HG02678 (cell line): Measurements from ENCODE around the gene ITPKC.

Source experiments
- ATAC-seq: cut with Tn5 transposase; IDR thresholded peaks from one replicate; pipeline ENCODE4 v1.9.1; 2021; ENCODE audit warnings: mild to moderate bottlenecking, moderate library complexity; ENCODE audit not compliant: unreplicated experiment

Gene ITPKC

DNA sequence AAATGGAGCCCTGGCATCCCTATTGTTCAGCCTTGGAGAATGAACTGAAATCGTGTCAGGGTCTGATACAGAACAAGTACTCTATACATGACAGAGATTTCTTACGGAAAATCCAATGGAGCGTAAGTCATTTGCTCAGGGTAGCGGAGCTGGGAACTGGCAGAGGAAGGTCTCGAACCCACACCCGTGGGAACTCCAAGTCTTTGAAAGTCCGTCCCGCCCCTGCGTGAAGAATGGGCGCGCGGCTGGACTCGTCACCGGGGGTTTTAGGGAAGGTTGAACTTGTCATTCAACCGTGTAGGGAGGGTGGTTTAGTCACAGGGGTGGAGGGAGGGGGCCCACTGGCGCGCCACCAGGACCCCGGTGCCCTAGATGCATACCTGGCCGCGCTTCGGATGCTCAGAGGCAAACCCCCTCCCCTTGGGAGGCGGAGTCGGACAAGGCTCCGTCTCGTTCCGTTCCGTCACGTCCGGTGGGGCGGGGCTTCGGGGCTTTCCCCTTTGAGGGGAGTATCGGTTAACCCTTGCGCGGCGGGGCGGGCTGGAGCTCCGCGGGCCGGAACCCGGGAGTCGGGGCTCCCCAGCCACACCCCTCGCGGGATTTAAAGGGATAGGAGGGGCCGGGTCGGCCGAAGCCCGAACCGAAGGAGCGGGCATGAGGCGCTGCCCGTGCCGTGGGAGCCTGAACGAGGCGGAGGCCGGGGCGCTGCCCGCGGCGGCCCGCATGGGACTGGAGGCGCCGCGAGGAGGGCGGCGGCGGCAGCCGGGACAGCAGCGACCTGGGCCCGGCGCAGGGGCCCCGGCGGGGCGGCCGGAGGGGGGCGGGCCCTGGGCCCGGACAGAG is at the start of gene ITPKC, which contains the start of gene COQ8B:
Gene ITPKC (plus strand): TSS at position 631 of the 843 bp plus-strand sequence. CDS start 24 bp downstream, at position 655.
Gene COQ8B (minus strand): TSS at position 405 of the 843 bp plus-strand sequence. CDS start 2,254 bp downstream, outside the sequence.
- peak; percentile 76 for ATAC-seq

DNA sequence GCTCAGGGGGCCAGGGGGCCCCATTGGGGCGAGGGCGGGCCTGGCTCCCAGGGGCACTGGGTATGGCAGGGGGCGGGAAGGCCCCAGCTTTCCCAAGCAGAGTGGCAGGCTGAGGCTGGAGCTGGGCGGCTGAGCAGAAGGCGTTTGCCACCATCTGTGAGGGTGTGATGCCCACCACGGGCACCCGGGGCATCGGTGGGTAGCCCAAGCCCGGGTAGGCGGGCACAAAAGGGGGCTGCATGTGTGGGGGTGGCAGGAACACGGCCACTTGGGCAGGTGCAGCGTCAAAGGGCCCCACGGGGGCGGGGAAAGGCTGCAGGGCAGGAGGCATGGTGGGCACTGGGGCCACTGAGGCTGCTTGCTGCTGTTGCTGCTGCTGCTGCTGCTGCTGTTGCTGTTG is 49.3 kb upstream of the ITPKC start:
- ATAC-seq: no peak

DNA sequence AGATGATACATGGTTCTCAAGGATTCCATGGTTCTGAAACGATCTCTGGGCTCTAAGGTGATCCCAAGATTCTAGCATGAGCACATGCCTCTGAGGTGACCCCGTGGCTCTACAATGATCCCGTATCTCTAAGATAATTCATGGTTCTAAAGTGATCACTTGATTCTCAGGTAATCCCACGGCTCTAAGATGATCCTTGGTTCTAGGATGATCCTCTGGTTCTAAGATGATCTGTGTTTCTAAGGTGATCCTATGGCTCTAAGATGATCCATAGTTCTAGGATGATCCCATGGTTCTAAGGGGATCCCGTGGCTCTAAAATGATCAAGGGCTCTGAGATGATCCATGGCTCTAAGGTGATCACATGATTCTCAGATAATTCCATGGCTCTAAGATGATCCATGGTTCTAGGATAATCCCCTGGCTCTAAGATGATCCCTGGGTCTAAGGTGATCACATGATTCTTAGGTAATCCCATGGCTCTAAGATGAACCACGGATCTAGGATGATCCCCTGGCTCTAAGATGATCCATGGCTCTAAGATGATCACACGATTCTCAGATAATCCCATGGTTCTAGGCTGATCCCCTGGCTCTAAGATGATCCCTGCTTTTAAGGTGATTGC is 47.8 kb upstream of the ITPKC start:
- no peak for ATAC-seq

DNA sequence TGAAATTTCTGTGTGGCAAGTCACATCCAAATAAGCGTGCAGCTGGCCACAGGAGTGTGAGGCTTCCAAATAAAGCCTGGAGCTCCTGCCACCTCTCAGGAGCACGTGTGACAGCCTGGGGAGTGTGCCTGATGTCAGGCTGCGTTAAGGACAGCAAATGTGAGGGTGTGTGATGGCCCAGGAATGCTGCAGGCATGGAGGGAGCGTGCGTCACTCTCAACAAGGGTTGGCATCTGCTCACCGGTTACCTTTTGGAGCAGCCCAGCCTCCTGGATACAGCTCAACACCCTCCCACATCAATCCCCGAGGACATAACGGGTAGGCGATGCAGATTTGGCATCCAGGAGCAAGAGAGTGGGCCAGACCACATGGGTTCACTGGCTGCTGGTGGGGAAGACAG is 45.5 kb upstream of the ITPKC start:
- ATAC-seq: no peak

DNA sequence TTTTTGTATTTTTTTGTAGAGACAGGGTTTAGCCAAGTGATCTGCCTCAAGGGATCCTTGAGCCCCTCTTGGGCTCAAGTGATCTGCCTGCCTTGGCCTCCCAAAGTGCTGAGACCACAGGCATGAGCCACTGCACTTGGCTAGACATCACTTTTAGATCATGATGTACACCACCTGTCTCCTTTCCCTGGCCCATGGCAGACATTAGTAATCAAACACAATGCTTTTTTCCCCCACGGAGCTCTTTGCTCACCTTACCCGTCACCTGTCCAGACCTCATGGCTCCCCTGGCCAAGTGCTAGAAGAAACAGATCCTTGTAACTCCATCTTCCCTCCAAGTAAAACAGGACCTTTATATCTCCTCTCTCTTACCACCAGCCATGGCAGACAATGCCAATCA is 44.9 kb upstream of the ITPKC start:
- no peak for ATAC-seq

DNA sequence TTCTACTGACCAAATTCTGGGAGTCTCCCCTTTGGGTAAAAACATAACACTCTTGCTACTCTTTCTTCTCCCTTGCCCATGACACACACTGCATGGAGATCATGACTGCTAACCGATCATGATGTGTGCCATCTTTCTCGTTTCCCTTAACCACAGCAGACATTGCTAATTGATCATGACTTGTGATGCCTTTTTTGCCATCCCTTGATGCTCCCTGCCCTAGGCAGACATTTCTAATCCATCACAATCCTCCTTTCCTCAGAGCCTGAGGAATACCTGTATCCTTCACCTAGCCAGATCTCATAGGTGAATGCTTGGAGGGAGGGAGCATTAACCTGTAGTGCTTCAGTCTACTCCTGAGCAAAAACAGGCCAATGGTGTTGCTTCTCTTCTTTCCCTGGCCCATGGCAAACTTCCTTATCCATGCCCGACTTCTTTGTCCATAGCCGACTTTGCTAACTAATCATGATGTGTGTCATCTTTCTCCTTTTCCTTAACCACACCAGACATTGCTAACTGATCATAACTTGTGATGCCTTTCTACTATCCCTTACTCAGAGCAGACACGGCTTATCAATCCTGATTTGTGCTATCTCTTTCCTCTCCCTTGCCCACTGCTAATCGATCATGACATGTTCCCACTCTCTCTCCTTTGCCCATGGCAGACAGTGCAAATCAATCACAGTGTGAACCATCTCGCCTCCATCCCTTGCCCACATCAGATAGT is 44.2 kb upstream of the ITPKC start:
- ATAC-seq: no peak

DNA sequence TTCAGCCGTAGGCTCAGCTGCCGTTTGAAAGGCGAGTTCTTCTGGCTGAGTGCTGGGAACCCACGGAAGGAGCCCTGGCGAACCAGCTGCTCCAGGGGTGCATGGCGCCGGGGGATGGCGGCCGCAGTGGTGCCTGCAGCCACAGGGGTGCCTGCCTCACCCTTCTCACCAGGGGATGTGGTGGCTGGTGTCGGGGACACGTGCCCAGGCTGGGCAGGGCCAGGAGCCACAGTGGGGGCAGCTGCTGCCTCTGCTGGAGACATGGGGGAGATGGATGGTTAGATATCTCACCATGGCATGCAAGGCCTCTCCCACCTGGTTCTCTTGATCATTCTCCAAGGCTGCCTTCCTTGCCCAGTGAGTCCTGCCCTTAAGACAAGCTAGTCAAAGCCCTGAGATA is 43.5 kb upstream of the ITPKC start:
- no peak for ATAC-seq

DNA sequence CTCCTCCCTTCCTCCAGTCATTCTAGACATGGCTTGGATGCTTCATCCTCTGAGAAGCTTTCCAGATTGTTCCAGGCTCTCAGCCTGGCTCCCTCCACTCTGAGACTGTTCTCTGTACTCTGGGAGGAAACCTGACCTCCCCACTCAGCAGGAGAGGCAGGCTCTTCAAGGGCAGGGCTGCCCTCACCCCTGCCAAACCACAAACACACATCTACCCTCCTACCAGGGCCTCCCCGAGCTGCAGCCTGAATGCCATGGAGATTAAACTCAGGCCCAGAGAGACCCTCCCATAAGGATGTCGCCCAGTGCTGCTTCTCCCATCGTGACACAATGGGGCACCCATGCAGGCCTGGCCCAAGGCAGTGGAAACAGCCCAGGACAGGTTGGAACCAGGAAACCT is 42.6 kb upstream of the ITPKC start:
- no peak for ATAC-seq

DNA sequence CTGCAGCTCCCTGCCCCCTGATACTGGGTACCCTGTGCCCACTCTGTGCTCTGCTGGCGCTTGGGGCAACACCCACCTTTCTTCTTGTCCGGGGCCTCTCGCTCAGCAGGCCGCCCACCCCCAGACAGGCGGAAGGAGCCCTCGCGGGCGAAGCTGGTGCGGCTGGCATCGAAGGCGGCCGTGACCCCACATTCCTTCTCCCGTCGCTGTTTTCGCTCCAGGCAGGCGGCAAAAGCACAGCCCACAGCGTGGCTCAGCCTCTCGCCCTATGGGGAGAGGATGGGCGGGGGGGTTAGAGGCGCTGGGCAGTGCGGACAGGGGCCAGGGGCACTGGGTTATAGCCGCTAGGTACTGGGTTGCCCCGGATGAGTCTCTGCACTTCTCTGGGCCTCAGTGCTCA is 39.8 kb upstream of the ITPKC start:
- ATAC-seq: no peak

DNA sequence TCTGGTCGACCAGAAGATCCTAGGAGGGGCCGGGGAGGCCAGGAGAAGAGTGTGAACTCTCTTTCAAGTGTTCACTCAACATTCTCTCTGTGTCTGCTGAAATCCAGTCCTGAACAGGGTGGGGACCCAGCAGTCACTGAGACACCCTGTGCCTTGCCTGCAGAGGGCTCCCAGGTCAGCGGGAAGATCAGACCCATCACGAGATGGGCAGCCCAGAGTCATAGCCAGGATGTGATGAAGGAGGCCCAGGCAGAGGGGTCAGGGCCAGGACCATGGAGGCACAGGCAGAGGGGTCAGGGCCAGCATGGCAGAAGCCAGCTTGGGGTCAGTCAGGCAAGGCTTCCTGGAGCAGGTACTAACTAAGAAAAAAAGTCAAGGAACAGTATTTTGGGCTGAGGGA is 35.9 kb upstream of the ITPKC start:
- no peak for ATAC-seq

DNA sequence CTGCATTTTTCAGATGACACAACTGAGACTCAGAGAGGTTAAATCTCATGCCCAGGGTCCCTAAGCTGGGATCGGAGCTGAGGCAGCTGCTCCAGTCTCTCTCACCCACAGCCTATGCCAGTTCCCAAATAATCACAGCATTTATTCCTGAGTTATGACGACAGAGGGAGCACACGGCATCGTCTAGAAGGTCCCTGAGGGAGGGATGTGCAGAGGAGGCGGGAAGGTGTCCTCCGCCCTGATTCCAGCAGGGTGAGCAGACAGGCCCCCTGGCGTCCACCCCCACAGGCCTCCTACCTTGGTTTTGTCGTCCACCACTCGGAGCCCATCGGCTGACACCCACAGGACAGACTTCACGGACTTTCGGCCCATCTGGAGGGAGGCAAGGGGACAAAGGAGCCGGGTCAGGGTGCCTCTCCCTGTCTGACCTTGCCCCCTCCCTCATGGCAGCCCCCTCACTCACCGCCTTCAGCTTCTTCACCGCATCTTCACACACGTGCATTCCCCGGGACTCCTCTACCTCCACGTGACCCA is 34.4 kb upstream of the ITPKC start:
- no peak for ATAC-seq

DNA sequence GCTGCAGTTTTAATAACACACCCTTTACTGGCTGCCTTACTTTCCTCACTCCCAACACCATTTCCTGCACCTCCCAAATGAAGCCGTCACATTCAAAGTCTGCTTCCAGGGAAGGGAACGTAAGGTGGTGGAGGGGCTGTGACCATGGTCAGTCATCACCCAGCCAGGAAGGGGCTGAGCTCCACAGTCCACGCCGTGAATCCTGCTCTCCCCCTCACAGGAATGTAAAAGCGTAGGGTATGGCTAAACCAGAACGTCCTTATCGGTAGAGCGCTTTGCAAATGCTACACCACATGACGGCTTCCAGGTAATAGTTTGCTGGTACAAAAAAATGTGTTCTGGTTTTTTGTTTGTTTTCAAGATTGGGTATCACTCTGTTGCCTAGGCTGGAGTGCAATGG is 33.5 kb upstream of the ITPKC start:
- no peak for ATAC-seq

DNA sequence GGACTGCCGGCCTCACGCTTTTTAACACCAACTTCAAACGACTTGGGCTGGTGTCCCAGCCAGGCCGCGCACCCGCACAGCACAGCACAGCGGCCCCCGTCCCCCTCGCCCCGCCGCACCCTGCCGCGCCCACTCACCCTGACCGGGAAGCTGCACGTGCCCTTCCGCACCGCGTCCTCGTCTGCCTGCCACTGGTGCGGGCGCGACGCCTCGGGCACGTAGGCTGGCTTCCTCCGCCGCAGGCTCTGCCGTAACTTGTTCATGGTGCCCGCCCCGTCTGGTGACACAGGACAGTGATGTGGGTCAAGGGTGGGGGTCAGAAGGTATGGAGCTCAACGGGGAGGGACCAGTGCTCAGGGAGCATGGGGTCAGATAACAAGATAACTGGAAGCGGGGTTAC is 32.6 kb upstream of the ITPKC start:
- no peak for ATAC-seq

DNA sequence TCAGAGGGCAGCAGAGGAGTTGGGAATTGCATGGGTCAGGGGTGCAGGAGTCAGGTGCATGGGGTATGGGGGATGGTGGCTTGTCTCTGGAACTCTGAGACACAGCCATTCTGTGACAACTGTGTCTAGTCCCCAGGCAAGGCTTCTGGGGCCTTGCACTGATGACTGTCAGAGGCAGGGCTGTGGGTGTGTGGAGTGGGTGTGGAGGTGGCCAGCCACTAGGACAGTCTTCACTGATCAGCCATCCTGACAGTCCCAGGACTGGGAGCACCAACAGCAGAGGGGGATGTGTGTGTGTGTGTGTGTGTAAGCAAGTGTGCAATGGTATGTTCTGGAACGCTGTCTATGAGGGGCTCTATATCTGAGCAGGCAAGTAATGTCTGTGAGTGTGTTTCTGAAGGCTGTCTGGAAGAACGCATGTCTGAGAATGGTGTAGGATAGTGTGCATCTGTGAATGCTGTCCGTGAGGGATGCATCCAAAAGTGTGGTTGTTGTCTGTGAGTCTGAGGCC is 31.8 kb upstream of the ITPKC start:
- ATAC-seq: no peak

DNA sequence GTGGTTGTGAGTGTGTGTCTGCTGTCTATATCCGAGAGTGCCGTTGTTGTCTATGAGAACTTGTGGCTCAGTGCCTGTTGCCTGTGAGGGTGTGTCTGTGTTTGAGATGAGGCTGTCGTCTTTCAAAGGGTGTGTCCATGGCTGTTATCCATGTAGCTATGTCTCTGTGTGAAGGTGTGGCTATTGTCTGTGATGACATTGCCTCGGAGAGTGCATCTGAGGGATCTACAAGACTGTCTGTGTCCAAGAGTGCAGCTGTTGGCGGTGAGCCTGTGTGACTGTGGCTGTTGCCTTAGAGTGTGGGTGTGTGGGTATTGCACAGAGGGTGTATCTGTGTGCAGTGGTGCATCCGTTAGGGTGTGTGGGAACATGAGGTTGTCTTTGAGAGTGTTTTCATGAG is 31.3 kb upstream of the ITPKC start:
- ATAC-seq: no peak

DNA sequence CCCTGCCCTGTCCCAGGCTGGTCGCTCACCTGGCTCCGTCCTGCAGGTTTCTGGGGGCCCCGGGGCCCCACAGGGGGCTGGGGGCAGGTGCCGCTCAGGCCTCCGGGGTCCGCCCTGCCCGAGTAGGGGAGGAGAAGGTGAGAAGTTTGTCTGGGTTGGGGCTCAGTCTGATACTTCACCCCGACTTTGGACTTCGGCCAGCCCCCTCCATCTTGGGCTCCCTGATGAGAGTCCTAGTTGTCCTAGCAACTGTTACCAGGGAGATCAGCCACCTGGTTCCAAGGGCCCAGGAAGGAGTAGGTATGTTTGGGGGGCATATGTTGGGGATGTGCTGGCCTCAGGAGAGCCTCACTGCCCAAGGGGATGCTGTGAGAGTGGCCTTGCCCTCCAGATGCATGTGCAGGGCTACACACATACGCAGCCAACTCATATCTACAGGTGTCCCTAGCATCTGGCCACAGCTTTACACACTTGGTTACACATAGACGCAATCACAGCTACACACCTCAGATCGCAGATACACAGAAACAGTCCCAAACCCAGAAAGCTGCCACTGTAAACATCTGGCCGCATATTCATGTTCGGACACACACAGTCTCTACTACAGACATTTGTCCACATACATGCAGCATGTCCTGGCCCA is 29.9 kb upstream of the ITPKC start:
- ATAC-seq: no peak

DNA sequence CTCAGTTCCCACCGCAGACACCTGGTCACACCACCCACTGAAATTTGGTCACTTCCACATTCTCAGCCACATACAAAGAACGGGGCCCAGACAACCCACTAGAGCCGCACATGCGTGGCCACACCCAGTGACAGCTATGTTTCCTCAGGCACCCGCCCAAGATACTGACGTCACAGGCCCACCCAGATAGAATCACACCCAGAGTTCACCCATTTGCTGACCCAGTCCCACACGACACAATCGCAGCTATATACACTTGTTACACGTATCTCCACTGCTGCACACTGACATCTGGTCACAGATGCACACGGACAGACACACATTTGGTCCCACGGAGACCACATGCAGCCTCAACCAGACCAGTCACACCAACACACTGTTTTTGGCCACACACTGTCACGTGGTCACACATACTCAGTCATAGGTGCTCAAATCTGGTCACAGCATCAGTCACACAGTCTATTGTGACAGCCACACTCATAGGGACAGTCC is 29.3 kb upstream of the ITPKC start:
- ATAC-seq: no peak

DNA sequence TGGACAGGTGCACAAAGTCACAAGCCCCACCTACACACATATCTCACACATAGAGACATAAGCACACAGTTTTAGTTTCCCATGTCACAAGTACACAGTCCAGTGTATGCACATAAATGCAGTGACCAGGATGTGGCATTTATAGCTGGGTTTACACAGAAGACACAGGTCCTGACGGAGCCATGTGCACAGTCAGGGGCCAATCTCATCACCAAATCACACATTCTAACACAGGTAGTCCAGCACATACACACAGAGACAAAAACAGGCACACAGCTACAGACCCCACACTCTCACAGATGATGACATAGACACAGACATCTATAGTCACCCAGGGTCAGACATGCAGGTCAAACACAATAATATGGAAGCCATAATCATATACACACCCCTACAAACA is 28.6 kb upstream of the ITPKC start:
- no peak for ATAC-seq

DNA sequence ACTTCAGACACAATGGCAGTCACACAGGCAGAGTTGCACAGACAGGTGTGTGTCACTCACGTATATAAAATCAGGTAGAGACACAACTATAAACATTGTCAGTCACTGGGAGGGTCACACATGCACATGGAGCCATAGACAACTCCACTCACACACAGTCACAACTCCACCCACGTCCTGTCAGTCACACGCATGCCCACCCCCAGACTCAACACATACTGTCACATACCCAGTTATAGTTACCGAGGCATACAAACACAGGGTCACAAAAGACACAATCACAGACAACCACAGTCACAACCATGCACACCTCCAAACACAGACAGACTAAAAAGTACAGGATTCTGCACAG is 27.9 kb upstream of the ITPKC start:
- ATAC-seq: no peak

DNA sequence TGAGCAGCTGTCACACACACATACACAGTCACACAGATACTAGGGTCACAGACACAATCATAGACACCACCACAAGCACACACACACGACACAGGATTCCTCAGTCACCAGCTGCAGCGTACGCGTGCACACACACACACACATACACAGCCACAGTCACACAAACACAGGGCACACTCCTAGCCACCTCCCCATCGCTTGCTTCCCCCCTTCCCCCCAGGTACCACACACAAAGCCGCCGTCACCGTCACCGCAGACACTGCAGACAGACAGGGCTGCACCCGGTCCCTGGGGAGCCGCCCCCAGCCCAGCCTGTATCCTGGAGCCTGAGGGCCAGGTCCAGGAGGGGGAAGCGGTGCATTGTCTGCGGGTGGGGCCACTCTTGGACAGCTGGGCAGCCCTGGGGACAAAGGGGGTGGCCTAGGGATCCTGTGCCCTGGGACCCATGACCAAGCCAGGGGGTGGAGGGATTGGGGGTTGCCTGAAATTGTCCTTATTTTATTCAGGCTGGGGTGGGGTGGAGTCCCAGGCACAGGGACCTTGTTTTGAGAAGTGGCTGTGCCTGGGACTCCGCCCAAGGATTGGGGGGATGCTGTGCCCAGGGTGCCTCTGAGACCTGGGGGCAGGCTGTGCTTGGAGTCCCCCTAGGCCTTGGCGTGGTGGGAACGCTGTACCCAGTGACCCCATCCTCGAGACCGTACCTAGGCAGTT is 27.4 kb upstream of the ITPKC start:
- no peak for ATAC-seq
